GM12891 (cell line): ENCODE results near the gene F2RL1. TPM values are rescaled to one million over a fixed set of nuclear protein-coding genes. Genes with fewer than 3 reads are reported as not detected.
A peak's percentile ranks its signal among the peaks of the same experiment; 100 is the strongest.
"Not testable (repeated sequence)": the region's sequence is repeated elsewhere in the genome, so short reads cannot be mapped to it uniquely, and the experiment has no call there.

Experiments
- DNase-seq: peaks from one replicate; pipeline ENCODE4 v3.0.0; 2011; ENCODE audit warnings: low spot score; ENCODE audit not compliant: insufficient read length
- FAIRE-seq: peaks from 2 replicates; lab custom pipeline; 2011; peaks lifted over from hg19 to GRCh38; lab: Jason Lieb, UNC
- PAX5 ChIP-seq: IDR thresholded peaks from 2 replicates; pipeline ENCODE4 v1.6.1; 2011; ENCODE audit warnings: low read length, moderate library complexity, mild to moderate bottlenecking; ENCODE audit not compliant: insufficient read depth, severe bottlenecking
- POLR2A ChIP-seq: IDR thresholded peaks from 2 replicates; pipeline ENCODE4 v1.6.1; 2011; ENCODE audit warnings: low read depth, low read length, control low read depth
- POLR2AphosphoS5 ChIP-seq: IDR thresholded peaks from 2 replicates; pipeline ENCODE4 v1.6.1; 2011; ENCODE audit warnings: low read depth, low read length, control low read depth
- POU2F2 ChIP-seq: IDR thresholded peaks from 2 replicates; pipeline ENCODE4 v1.6.1; 2011; ENCODE audit warnings: low read depth, mild to moderate bottlenecking, control low read depth, low read length, moderate library complexity
- SPI1 ChIP-seq: IDR thresholded peaks from 2 replicates; pipeline ENCODE4 v1.6.1; 2011; ENCODE audit warnings: low read depth, low read length, control low read depth
- TAF1 ChIP-seq: IDR thresholded peaks from 2 replicates; pipeline ENCODE4 v1.6.1; 2011; ENCODE audit warnings: low read depth, low read length, control low read depth
- polyA plus RNA-seq: library from polyadenylated mRNA; unstranded; fragments of >200 nt; gene quantifications from one replicate; pipeline ENCODE4 v1.2.1, GENCODE V29; 2012; ENCODE audit warnings: low read depth, missing spikeins, inconsistent platforms; ENCODE audit not compliant: missing spikeins

Gene F2RL1
- polyA plus RNA-seq: not detected

GRCh38 chr5:76818844-76819831 is at the start of gene F2RL1:
Gene F2RL1 (plus strand): TSS chr5:76819030. CDS start chr5:76819183, 153 bp downstream.
- peak; percentile 42 for DNase-seq
- no peak for FAIRE-seq
- TF ChIP-seq POLR2AphosphoS5 (no peak), POU2F2 (no peak), POLR2A (no peak), SPI1 (no peak), PAX5 (no peak), TAF1 (no peak)

GRCh38 chr5:76771041-76771440 is 47.8 kb upstream of the F2RL1 start:
- FAIRE-seq, DNase-seq: not testable (repeated sequence)

GRCh38 chr5:76771705-76772405 is 47.0 kb upstream of the F2RL1 start:
- TF ChIP-seq TAF1: no peak
- TF ChIP-seq POLR2A: no peak
- no peak for TF ChIP-seq POLR2AphosphoS5
- TF ChIP-seq SPI1: no peak
- no peak for TF ChIP-seq PAX5
- TF ChIP-seq POU2F2: no peak
- no peak for FAIRE-seq
- DNase-seq: no peak

GRCh38 chr5:76775921-76776320 is 42.9 kb upstream of the F2RL1 start:
- TF ChIP-seq TAF1 (no peak), SPI1 (no peak), POLR2AphosphoS5 (no peak), POU2F2 (no peak), PAX5 (no peak), POLR2A (no peak)
- DNase-seq (no peak), FAIRE-seq (no peak)

- no peak for TF ChIP-seq POU2F2
- TF ChIP-seq TAF1: no peak
- FAIRE-seq: no peak
- DNase-seq: no peak
Observed at GRCh38 chr5:76776391-76776790, 42.4 kb upstream of the F2RL1 start.

- not testable (repeated sequence) for DNase-seq
Observed at GRCh38 chr5:76780616-76781015, 38.2 kb upstream of the F2RL1 start.

GRCh38 chr5:76781775-76782174 is 37.1 kb upstream of the F2RL1 start:
- FAIRE-seq: no peak
- TF ChIP-seq TAF1 (no peak), POLR2A (no peak), POU2F2 (no peak), SPI1 (no peak), PAX5 (no peak), POLR2AphosphoS5 (no peak)
- no peak for DNase-seq

More at GRCh38 chr5:76780616-76781015, 38.2 kb upstream of the F2RL1 start:
- FAIRE-seq: not testable (repeated sequence)

GRCh38 chr5:76782444-76782843 is 36.4 kb upstream of the F2RL1 start:
- DNase-seq (no peak), FAIRE-seq (no peak)
- no peak for TF ChIP-seq POU2F2
- no peak for TF ChIP-seq TAF1
- TF ChIP-seq PAX5: no peak
- TF ChIP-seq POLR2A: no peak
- no peak for TF ChIP-seq SPI1
- TF ChIP-seq POLR2AphosphoS5: no peak

DNA sequence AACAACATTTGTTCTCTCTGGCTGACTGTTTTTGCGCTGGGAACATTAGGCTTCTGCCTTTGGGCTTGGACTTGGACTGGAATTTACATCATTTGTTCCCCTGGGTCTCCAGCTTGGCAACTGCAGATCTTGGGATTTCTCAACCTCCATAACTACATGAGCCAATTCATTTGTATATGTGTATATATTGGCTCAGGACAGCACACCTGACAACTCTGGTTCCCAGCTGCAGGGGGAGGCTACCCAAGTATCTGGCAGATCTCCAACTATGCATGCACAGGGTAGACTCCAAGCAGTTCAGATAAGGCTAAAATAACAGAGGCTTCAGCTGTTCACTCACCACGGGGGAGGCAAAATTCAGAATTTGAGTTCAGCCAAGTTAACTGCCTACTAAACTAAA is 31.6 kb upstream of the F2RL1 start:
- DNase-seq (no peak), FAIRE-seq (no peak)
- TF ChIP-seq PAX5 (no peak), POU2F2 (no peak), TAF1 (no peak), POLR2AphosphoS5 (no peak), SPI1 (no peak), POLR2A (no peak)

- no peak for FAIRE-seq
- TF ChIP-seq PAX5: no peak
- no peak for TF ChIP-seq POLR2AphosphoS5
- TF ChIP-seq POLR2A: no peak
- TF ChIP-seq TAF1: no peak
- no peak for TF ChIP-seq SPI1
- TF ChIP-seq POU2F2: no peak
- DNase-seq: no peak
Observed at GRCh38 chr5:76788362-76788761, 30.5 kb upstream of the F2RL1 start.

GRCh38 chr5:76789275-76789674 is 29.6 kb upstream of the F2RL1 start:
- FAIRE-seq, DNase-seq: not testable (repeated sequence)
